NCI-H2081 treated with DMSO at 0.1 percent for 48 hours (cell line): Measurements from ENCODE around the gene PEAR1.

Experiments
- DNase-seq: peaks from one replicate; lab custom pipeline; 2025; lab: John Stamatoyannopoulos, UW

PEAR1 gene

DNA sequence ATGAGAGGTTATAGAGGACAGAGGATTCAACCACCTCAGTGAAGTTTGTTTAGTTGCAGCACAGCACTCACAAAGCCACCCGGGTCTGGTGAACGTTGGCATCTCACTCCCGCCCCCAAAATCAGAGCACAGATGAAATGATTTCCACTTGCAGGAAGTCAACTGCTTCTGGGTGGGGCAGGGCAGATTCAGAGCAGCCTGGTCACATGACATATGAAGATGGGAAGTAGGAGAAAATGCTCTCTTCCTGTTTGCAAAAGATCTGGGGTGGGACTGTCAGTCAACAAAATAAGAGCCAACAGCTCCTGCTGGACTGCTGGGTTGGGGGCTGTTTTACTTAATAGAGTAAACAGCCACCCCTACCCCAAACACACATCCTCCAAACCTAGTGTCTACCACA, 70.1 kb downstream of the PEAR1 start:
- DNase-seq: no peak

DNA sequence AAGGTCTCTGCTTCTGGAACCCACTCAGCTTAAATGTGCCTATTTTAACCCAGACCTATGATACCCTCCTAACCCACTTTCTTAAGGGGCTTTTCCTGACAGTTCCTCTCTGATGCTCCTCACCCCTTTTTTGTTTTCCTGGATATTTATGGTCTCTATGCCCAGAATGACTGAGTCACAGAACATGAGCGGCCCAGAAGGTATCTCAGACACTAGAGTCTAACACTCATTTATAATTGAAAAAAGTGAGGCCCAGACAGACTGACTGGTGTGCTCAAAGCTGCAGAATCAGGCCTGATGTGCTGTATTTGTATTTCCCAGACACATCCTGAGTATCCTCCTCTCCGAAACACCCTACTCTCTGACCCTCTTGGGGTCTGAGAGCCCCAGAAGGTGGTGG, 70.9 kb downstream of the PEAR1 start:
- no peak for DNase-seq
